ENCODE data around the gene PDE8B. TPM values are rescaled to one million over a fixed set of nuclear protein-coding genes. Genes with fewer than 3 reads are reported as not detected.

The PDE8B gene
- total RNA-seq, 1 experiment from 2014 or later, result 0.17 TPM

DNA sequence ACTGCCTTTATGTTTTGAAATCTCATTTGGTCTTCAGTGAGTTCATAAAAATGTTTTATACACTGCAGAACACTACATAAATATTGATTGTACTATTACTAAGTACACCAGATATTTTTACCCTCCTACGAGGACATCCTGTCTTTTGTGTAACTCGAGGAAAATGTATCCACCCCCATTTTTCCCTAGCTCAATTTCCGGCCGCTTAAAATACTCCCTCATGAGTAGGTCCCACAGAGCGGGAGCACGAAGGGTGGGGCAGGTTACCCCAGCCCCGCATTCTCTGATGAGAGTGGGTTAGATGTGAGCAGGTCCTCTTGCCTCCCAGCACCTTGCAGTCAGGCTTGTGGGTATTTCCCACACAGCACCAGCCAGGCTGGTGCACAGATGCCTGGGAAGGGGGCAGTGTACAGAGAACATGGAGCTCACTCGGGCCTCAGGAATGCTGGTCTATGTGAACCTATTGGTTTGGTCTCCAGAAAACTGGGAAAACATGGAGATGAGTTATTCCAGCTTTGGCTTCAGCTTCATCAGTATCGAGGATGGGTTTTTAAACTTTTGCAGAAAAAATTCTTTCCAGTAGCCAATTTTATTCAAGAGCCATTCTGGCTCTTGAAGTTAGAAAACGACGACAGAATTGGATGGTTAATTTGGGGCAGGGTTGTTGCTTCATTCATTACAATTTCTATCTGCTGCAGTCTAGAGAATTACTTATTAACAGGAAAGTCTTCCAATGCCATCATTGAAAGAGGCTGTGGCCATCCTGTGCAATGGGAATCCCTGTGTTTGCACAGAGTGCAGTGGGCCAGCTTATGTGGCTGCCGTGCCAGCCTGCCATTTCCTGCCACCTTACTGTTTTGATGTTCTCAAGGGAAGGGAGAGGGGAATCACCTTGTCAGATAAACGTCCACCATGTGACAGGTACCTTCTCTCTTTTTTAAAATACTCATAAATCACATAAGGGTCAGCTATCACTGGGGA lies 208.4 kb downstream of the PDE8B start (continued):
- TF ChIP-seq ZBTB33 (IDR thresholded peaks at IDR 0.05; ENCODE audit: extremely low read depth, insufficient replicate concordance, low read length) (no peak), FOSL1 (IDR thresholded peaks at IDR 0.05; ENCODE audit: low read depth) (no peak), ZFX (IDR thresholded peaks at IDR 0.05) (no peak), JUND (IDR thresholded peaks at IDR 0.05) (no peak), TCF7L2 (IDR thresholded peaks at IDR 0.05; ENCODE audit: borderline replicate concordance, extremely low read depth, insufficient read depth, insufficient read length) (no peak)
- TF ChIP-seq, protein P1, sequence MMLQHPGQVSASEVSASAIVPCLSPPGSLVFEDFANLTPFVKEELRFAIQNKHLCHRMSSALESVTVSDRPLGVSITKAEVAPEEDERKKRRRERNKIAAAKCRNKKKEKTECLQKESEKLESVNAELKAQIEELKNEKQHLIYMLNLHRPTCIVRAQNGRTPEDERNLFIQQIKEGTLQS (IDR thresholded peaks at IDR 0.05), result no peak

GRCh38 chr5:77419644-77420582 lies 209.4 kb downstream of the PDE8B start:
- no peaks in the 10 kb centered on the region for H3K9me2 ChIP-seq (ENCODE audit: insufficient read depth)
- H3K9me3 ChIP-seq (ENCODE audit: control insufficient read depth in 1 of 2, insufficient read depth in 1 of 2, low read depth in 1 of 2, low read length in 2 of 2), result no peaks in the 10 kb centered on the region
- H3K27me3 ChIP-seq (ENCODE audit: insufficient read depth, low read length), result no peaks in the 10 kb centered on the region
- no peak overlapping the region for H3K9ac ChIP-seq (ENCODE audit: low read length)
- ChIA-PET POLR2A (no interaction called here), RAD21 (ENCODE audit: low non-redundant PET in 1 of 2, low total read pairs in 2 of 2, uncharacterized antibody in 2 of 2, unreplicated experiment in 2 of 2) (no interaction called here), CTCF (no interaction called here)
- intact Hi-C loops (cut with micrococcal nuclease), result no loop called here
- H3K36me3 ChIP-seq (ENCODE audit: control insufficient read depth in 1 of 2, insufficient read depth in 2 of 2, low read length in 2 of 2), result no peaks in the 10 kb centered on the region
- H4K20me1 ChIP-seq (ENCODE audit: insufficient read depth), result no peaks in the 10 kb centered on the region
- no peak for TF ChIP-seq REST (IDR thresholded peaks at IDR 0.05; ENCODE audit: low read depth)
- no peak for TF ChIP-seq SP1 (IDR thresholded peaks at IDR 0.05; ENCODE audit: low read depth)
- no peak for TF ChIP-seq SIN3A (IDR thresholded peaks at IDR 0.05; ENCODE audit: low read depth)
- TF ChIP-seq, protein P2, sequence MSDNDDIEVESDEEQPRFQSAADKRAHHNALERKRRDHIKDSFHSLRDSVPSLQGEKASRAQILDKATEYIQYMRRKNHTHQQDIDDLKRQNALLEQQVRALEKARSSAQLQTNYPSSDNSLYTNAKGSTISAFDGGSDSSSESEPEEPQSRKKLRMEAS (IDR thresholded peaks at IDR 0.05), result no peak
- ATAC-seq (no peak), DNase-seq (ENCODE audit: low read depth, low spot score) (no peak)
- no peak overlapping the region for H3K4me3 ChIP-seq (replicated peaks in 1 of 2; ENCODE audit: low read depth in 1 of 2, low read length in 2 of 2)
- no TSS peak for BruUV-seq (replicated peaks)
- no peak overlapping the region for H3K27ac ChIP-seq (ENCODE audit: low read depth, low read length)
- H3K79me2 ChIP-seq (ENCODE audit: insufficient read depth, low read length), result no peaks in the 10 kb centered on the region
- H2AFZ ChIP-seq (ENCODE audit: low read depth, low read length, poor library complexity, severe bottlenecking), result no peak overlapping the region
- H3K4me2 ChIP-seq (ENCODE audit: low read length), result no peak overlapping the region
- H3K4me1 ChIP-seq (ENCODE audit: control insufficient read depth in 1 of 2, insufficient read depth in 2 of 2, low read length in 2 of 2), result no peaks in the 10 kb centered on the region

Measured in HCT116 (cell line).